GM18951 (cell line): ENCODE results near the gene CNTF.

Experiments
- POLR2A ChIP-seq: IDR thresholded peaks from 4 replicates; pipeline ENCODE4 v1.6.1; 2011; ENCODE audit warnings: mild to moderate bottlenecking; ENCODE audit not compliant: insufficient read length, insufficient read depth; ENCODE audit errors: extremely low read depth
- in situ Hi-C: fragments of 300-500 bp; cut with MboI; formaldehyde crosslinking; loops from one replicate; pipeline ENCODE4 v1.12.0; 2022; ENCODE audit warnings: low sequenced_read_pairs, mixed read lengths, inconsistent platforms; ENCODE audit not compliant: unreplicated experiment

Gene CNTF

GRCh38 chr11:58640386-58641023, 18.0 kb downstream of the CNTF start:
- TF ChIP-seq POLR2A: no peak
- in situ Hi-C loops: no loop called here

- in situ Hi-C loops: no loop called here
- TF ChIP-seq POLR2A: no peak
Measured at GRCh38 chr11:58641341-58641740, 18.9 kb downstream of the CNTF start.

GRCh38 chr11:58641803-58642581, 19.5 kb downstream of the CNTF start:
- in situ Hi-C loops: no loop called here
- TF ChIP-seq POLR2A: no peak

- in situ Hi-C loops: no loop called here
- TF ChIP-seq POLR2A: no peak
Measured at GRCh38 chr11:58645854-58646253, 23.4 kb downstream of the CNTF start.

- in situ Hi-C loops: no loop called here
Measured at GRCh38 chr11:58647141-58647699, 24.8 kb downstream of the CNTF start.

GRCh38 chr11:58647866-58648265, 25.4 kb downstream of the CNTF start:
- in situ Hi-C loops: no loop called here
- TF ChIP-seq POLR2A: no peak

More at GRCh38 chr11:58647141-58647699, 24.8 kb downstream of the CNTF start:
- no peak for TF ChIP-seq POLR2A

GRCh38 chr11:58649623-58650022, 27.2 kb downstream of the CNTF start:
- in situ Hi-C loops: no loop called here

GRCh38 chr11:58650496-58650895, 28.0 kb downstream of the CNTF start:
- no peak for TF ChIP-seq POLR2A
- in situ Hi-C loops: no loop called here

More at GRCh38 chr11:58649623-58650022, 27.2 kb downstream of the CNTF start:
- TF ChIP-seq POLR2A: no peak

- in situ Hi-C loops: no loop called here
- no peak for TF ChIP-seq POLR2A
Measured at GRCh38 chr11:58652726-58653280, 30.3 kb downstream of the CNTF start.

- TF ChIP-seq POLR2A: no peak
- in situ Hi-C loops: no loop called here
Measured at GRCh38 chr11:58654079-58654907, 31.8 kb downstream of the CNTF start.

GRCh38 chr11:58654908-58655296, 32.4 kb downstream of the CNTF start:
- in situ Hi-C loops: no loop called here
- TF ChIP-seq POLR2A: no peak

- no peak for TF ChIP-seq POLR2A
- in situ Hi-C loops: no loop called here
Measured at GRCh38 chr11:58656348-58656747, 33.9 kb downstream of the CNTF start.

- in situ Hi-C loops: no loop called here
- TF ChIP-seq POLR2A: no peak
Measured at GRCh38 chr11:58658623-58659022, 36.2 kb downstream of the CNTF start.
